ENCODE measurements around the gene ISM1. TPM values are rescaled to one million over a fixed set of nuclear protein-coding genes. Genes with fewer than 3 reads are reported as not detected.

ISM1 gene
- total and polyA plus RNA-seq, 2 of the 13 experiments (the other 11 are each of a cell fraction or from before 2014, with no cell fraction given): 0.40 to 1.4 TPM

GRCh38 chr20:13243826-13244376 lies 22.8 kb downstream of the ISM1 start (continued):
- peak; percentile 66 to 74; a peak in 3 of 4 replicates for TF ChIP-seq HMGXB4 (CRISPR knock-in tag; IDR thresholded peaks at IDR 0.05; ENCODE audit: borderline replicate concordance in 1 of 2, low read depth in 1 of 2)
- peak; percentile 99 for TF ChIP-seq ELF3 (CRISPR knock-in tag; IDR thresholded peaks at IDR 0.05)
- TF ChIP-seq DR1 (CRISPR knock-in tag; IDR thresholded peaks at IDR 0.05): no peak
- TF ChIP-seq HOXA7 (CRISPR knock-in tag; IDR thresholded peaks at IDR 0.05): no peak; the same call in 1 of the 2 replicates
- no peak for TF ChIP-seq RARG (CRISPR knock-in tag; IDR thresholded peaks at IDR 0.05; ENCODE audit: low read depth)
- peak; percentile 89; the same call in 1 of the 2 replicates for TF ChIP-seq KDM3A (CRISPR knock-in tag; IDR thresholded peaks at IDR 0.05; ENCODE audit: low read depth)
- TF ChIP-seq HHEX (CRISPR knock-in tag; IDR thresholded peaks at IDR 0.05): peak; percentile 99
- TF ChIP-seq MTA1 (CRISPR knock-in tag; IDR thresholded peaks at IDR 0.05; ENCODE audit: borderline replicate concordance): peak; percentile 82; the same call in 1 of the 2 replicates
- TF ChIP-seq CEBPB (IDR thresholded peaks at IDR 0.05; ENCODE audit: borderline replicate concordance, low read depth, low read length): peak; percentile 99
- peak; percentile 11; the same call in 1 of the 3 replicates for TF ChIP-seq MXI1 (IDR thresholded peaks at IDR 0.05; ENCODE audit: borderline replicate concordance, low read depth, low read length)
- TF ChIP-seq ZNF142 (CRISPR knock-in tag; IDR thresholded peaks at IDR 0.05): peak; percentile 70; the same call in 1 of the 2 replicates
- TF ChIP-seq THAP9 (CRISPR knock-in tag; IDR thresholded peaks at IDR 0.05; ENCODE audit: borderline replicate concordance): no peak
- no peak for TF ChIP-seq PREB (CRISPR knock-in tag; IDR thresholded peaks at IDR 0.05)
- TF ChIP-seq PLSCR1 (CRISPR knock-in tag; IDR thresholded peaks at IDR 0.05; ENCODE audit: borderline replicate concordance): no peak
- TF ChIP-seq ZNF3 (CRISPR knock-in tag; IDR thresholded peaks at IDR 0.05): peak; percentile 79; the same call in 1 of the 2 replicates
- no peak for TF ChIP-seq ZFP41 (CRISPR knock-in tag; IDR thresholded peaks at IDR 0.05; ENCODE audit: borderline replicate concordance)

All from HepG2 (cell line).